Glutamatergic neuron (in vitro differentiated cells): Measurements from ENCODE around the gene IGLON5. TPM values are rescaled to one million over a fixed set of nuclear protein-coding genes. Genes with fewer than 3 reads are reported as not detected.

Experiments used
- DNase-seq: peaks from one replicate; pipeline ENCODE4 v3.0.0; 2022
- H3K27ac Mint-ChIP-seq: one replicate; pipeline ENCODE4 v1.8.0; 2020; ENCODE audit warnings: mild to moderate bottlenecking, mixed read lengths, inconsistent platforms; ENCODE audit not compliant: unreplicated experiment
- H3K27me3 Mint-ChIP-seq: one replicate; pipeline ENCODE4 v1.8.0; 2020; ENCODE audit warnings: mild to moderate bottlenecking, moderate library complexity, mixed read lengths, inconsistent platforms; ENCODE audit not compliant: unreplicated experiment
- H3K36me3 Mint-ChIP-seq: one replicate; pipeline ENCODE4 v1.8.0; 2020; ENCODE audit warnings: mild to moderate bottlenecking, mixed read lengths, inconsistent platforms; ENCODE audit not compliant: unreplicated experiment
- H3K4me1 Mint-ChIP-seq: one replicate; pipeline ENCODE4 v1.8.0; 2020; ENCODE audit warnings: mild to moderate bottlenecking, low read depth, mixed read lengths, inconsistent platforms; ENCODE audit not compliant: unreplicated experiment
- H3K4me3 Mint-ChIP-seq: one replicate; pipeline ENCODE4 v1.8.0; 2020; ENCODE audit warnings: mild to moderate bottlenecking, mixed read lengths, inconsistent platforms; ENCODE audit not compliant: unreplicated experiment
- H3K9me3 Mint-ChIP-seq: one replicate; pipeline ENCODE4 v1.8.0; 2020; ENCODE audit warnings: mild to moderate bottlenecking, moderate library complexity, mixed read lengths, inconsistent platforms; ENCODE audit not compliant: unreplicated experiment
- total RNA-seq: library from RNA; stranded (reverse); fragmentation: NEBNext Ultra II Directional; extraction: Animal tissue kit (Norgen Biotek cat#: 25700); gene quantifications from one replicate; pipeline ENCODE4 v1.2.1, GENCODE V29; 2021; ENCODE audit not compliant: unreplicated experiment
- TF ChIP-seq, protein P1 (sequence below): fragments of 200-600 bp; sonication (generic); IDR thresholded peaks from one replicate; pipeline ENCODE4 v1.5.0; 2021; ENCODE audit not compliant: partially characterized antibody, unreplicated experiment

IGLON5 gene
- total RNA-seq, 1 donor from 2014 or later: 59.9 TPM

DNA sequence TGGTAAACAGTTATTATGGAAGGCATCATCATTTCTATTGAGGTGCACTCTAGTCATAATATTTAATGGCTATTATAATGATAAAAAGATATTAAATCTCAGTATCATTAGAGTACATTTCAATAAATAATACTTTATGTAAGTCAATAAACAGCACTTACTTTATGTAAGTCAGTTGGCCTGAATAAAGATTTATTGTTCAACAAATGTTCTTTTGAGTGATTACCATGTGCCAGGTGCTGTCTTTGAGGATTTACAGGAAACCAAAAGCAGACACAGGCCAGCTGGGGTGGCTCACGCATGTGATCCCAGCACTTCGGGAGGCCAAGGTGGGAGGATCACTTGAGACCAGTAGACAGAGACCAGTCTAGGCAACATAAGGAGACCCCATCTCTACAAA, 66.0 kb downstream of the IGLON5 start:
- no peak for DNase-seq
- Mint-ChIP-seq H3K4me1 (no peaks in the 10 kb centered on the region), H3K27me3 (peaks cover 7% of the 10 kb centered on the region), H3K36me3 (no peaks in the 10 kb centered on the region), H3K4me3 (no peak overlapping the region), H3K27ac (no peak overlapping the region), H3K9me3 (peaks cover 2% of the 10 kb centered on the region)
- TF ChIP-seq, protein P1, sequence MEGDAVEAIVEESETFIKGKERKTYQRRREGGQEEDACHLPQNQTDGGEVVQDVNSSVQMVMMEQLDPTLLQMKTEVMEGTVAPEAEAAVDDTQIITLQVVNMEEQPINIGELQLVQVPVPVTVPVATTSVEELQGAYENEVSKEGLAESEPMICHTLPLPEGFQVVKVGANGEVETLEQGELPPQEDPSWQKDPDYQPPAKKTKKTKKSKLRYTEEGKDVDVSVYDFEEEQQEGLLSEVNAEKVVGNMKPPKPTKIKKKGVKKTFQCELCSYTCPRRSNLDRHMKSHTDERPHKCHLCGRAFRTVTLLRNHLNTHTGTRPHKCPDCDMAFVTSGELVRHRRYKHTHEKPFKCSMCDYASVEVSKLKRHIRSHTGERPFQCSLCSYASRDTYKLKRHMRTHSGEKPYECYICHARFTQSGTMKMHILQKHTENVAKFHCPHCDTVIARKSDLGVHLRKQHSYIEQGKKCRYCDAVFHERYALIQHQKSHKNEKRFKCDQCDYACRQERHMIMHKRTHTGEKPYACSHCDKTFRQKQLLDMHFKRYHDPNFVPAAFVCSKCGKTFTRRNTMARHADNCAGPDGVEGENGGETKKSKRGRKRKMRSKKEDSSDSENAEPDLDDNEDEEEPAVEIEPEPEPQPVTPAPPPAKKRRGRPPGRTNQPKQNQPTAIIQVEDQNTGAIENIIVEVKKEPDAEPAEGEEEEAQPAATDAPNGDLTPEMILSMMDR: no peak

DNA sequence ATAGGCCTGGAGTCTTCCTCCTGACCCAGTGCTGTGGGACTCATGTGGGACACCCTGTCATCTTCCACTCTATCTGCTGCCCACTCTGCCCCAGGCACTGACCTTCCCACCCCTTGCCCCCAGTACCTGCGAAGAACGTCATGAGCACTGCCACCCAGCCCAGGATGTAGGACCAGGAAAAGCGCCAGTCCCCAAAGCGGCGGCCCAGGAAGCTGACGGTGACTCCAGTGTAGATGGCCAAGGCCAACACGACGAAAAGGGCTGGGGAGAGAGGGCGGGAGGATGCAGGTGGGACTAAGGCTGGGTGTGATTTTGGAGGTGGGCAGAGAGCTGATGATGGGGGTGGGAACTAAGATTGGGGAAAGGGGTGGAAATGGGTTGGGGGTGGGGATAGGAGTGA, 68.9 kb downstream of the IGLON5 start:
- H3K4me1 Mint-ChIP-seq: no peaks in the 10 kb centered on the region

More for the DNA sequence above, 68.9 kb downstream of the IGLON5 start:
- H3K27me3 Mint-ChIP-seq: peaks cover 2% of the 10 kb centered on the region
- DNase-seq: no peak
- H3K4me3 Mint-ChIP-seq: no peak overlapping the region
- no peaks in the 10 kb centered on the region for H3K36me3 Mint-ChIP-seq
- no peak overlapping the region for H3K27ac Mint-ChIP-seq
- TF ChIP-seq, protein P1: no peak
- H3K9me3 Mint-ChIP-seq: no peaks in the 10 kb centered on the region

Other genes with a start within 250 kb of the IGLON5 start
- gene KLK13, start 246.6 kb upstream of the IGLON5 start, total RNA-seq: not detected
- 1.5 TPM for gene KLK14, start 228.8 kb upstream of the IGLON5 start, total RNA-seq
- gene CTU1, start 203.2 kb upstream of the IGLON5 start, total RNA-seq: 8.0 TPM
- gene SIGLEC9, start 186.7 kb upstream of the IGLON5 start, total RNA-seq: not detected
- not detected for gene SIGLEC7, start 169.3 kb upstream of the IGLON5 start, total RNA-seq
- gene CD33, start 86.6 kb upstream of the IGLON5 start, total RNA-seq: not detected
- gene SIGLECL1, start 60.6 kb upstream of the IGLON5 start, total RNA-seq: not detected
- gene VSIG10L, start 30.5 kb downstream of the IGLON5 start, total RNA-seq: 3.5 TPM
- gene ETFB, start 54.7 kb downstream of the IGLON5 start, total RNA-seq: 77.7 TPM
- gene CLDND2, start 57.4 kb downstream of the IGLON5 start, total RNA-seq: not detected
- gene NKG7, start 61.0 kb downstream of the IGLON5 start, total RNA-seq: not detected
- gene LIM2, start 76.3 kb downstream of the IGLON5 start, total RNA-seq: not detected
- gene C19orf84, start 78.9 kb downstream of the IGLON5 start, total RNA-seq: not detected
- not detected for gene SIGLEC10, start 106.0 kb downstream of the IGLON5 start, total RNA-seq
- not detected for gene SIGLEC8, start 146.8 kb downstream of the IGLON5 start, total RNA-seq
- gene CEACAM18, start 166.9 kb downstream of the IGLON5 start, total RNA-seq: not detected
- not detected for gene SIGLEC12, start 190.2 kb downstream of the IGLON5 start, total RNA-seq
- not detected for gene SIGLEC6, start 220.0 kb downstream of the IGLON5 start, total RNA-seq